Bronchial epithelial cell (primary cell): ENCODE data around the gene FAIM2. TPM values are rescaled to one million over a fixed set of nuclear protein-coding genes. Genes with fewer than 3 reads are reported as not detected.
"Not testable (repeated sequence)": the region's sequence is repeated elsewhere in the genome, so short reads cannot be mapped to it uniquely, and the experiment has no call there.

Experiments
- DNase-seq: peaks from one replicate; pipeline ENCODE4 v3.0.0-alpha.2; 2010; ENCODE audit warnings: low read depth
- FAIRE-seq: peaks from 2 replicates; lab custom pipeline; 2011; peaks lifted over from hg19 to GRCh38; lab: Jason Lieb, UNC
- H3K27me3 ChIP-seq: 2 replicates; pipeline ENCODE4 v1.5.1; 2011; ENCODE audit warnings: low read length; ENCODE audit not compliant: control insufficient read depth, insufficient read depth
- H3K36me3 ChIP-seq: 2 replicates; pipeline ENCODE4 v1.5.1; 2011; ENCODE audit warnings: low read length; ENCODE audit not compliant: control insufficient read depth, insufficient read depth
- H3K4me3 ChIP-seq: 2 replicates; pipeline ENCODE4 v1.5.1; 2011; ENCODE audit warnings: mild to moderate bottlenecking, low read depth, low read length, control low read depth
- total RNA-seq: library from RNA; depleted of rRNA; stranded (reverse); fragments of >200 nt; gene quantifications from 2 replicates; pipeline ENCODE4 v1.2.1, GENCODE V29; 2014
- TF ChIP-seq, protein P1 (sequence below): IDR thresholded peaks from 2 replicates; pipeline ENCODE4 v1.5.1; 2011; ENCODE audit warnings: mild to moderate bottlenecking, moderate library complexity, low read length, control low read depth, inconsistent platforms; ENCODE audit not compliant: insufficient read depth, severe bottlenecking

FAIM2 gene
- total RNA-seq, 1 donor from 2014 or later: 0.53 TPM

DNA sequence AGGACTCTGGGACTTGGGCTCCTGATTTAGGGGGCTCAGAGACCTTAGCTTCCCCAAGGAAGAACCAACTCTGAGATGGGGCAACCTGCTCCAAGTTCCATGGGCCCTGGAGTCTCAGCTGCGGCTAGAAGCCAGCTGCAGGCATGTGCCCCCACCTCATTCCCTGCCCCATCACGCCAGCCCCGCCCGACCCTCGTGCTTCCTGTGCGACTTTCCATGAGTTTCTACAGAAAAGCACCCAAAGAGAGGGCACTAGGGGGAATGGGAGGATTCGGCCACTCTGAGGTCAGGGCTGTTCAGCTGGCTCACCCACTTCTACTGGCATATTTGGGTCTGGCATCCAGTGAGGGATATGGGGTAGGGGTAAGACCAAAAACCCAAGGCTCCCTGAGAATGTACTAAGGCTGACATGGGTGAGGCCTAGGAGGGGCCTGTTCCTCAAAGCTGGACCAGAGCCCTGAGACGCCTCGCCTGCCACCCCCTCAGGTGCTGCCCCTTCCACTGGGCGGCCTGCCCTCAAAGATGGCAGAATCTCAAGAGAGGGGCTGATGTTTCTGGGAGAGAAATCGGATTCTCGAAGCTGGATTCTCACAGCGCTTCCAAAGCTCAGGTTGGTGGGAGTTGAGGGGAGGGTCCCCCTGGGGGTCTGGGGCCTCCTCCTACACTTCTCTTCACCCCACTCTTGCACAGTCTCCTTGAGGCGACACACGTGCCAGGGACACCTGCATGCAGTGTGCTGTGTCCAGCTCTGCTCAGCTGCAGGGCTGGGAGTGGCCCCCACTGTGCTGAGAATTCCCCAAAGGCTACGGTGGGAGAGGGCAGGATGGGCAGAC is 22.1 kb downstream of the FAIM2 start:
- no peak overlapping the region for H3K4me3 ChIP-seq
- DNase-seq (no peak), FAIRE-seq (no peak)
- peaks cover 14% of the 10 kb centered on the region for H3K27me3 ChIP-seq
- H3K36me3 ChIP-seq: no peaks in the 10 kb centered on the region
- TF ChIP-seq, protein P1, sequence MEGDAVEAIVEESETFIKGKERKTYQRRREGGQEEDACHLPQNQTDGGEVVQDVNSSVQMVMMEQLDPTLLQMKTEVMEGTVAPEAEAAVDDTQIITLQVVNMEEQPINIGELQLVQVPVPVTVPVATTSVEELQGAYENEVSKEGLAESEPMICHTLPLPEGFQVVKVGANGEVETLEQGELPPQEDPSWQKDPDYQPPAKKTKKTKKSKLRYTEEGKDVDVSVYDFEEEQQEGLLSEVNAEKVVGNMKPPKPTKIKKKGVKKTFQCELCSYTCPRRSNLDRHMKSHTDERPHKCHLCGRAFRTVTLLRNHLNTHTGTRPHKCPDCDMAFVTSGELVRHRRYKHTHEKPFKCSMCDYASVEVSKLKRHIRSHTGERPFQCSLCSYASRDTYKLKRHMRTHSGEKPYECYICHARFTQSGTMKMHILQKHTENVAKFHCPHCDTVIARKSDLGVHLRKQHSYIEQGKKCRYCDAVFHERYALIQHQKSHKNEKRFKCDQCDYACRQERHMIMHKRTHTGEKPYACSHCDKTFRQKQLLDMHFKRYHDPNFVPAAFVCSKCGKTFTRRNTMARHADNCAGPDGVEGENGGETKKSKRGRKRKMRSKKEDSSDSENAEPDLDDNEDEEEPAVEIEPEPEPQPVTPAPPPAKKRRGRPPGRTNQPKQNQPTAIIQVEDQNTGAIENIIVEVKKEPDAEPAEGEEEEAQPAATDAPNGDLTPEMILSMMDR: no peak

DNA sequence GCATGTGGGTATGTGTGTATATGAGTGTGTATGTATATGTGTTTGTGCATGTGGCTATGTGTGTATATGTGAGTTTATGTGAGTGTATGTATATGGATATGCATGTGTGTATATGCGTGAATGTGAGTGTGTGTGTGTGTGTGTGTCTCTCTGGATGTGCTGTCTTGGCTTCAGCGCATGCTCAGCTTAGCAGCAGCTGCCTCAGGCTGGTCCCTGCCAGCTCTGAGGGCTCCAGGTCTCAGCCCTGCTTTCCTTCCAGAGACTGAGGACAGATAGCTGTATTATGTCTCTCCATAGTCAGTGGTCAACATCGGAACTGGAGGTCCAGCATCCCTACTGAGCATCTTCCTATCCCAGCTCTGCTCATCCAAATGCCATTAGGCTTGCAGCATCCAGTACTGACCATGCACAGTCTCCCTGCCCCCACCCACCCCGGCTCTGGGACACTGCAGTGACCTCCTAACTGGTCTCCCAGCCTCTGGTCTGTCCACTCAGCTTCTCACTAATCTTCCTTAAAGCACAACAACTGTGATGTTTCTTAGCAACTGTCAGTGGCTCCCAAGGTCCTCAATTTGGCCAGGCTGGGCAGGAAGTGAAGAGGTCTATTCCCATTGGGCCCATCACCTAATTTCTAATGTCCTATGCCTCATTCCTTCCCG is 22.8 kb downstream of the FAIM2 start:
- peaks cover 11% of the 10 kb centered on the region for H3K27me3 ChIP-seq
- H3K4me3 ChIP-seq: no peak overlapping the region
- H3K36me3 ChIP-seq: no peaks in the 10 kb centered on the region
- TF ChIP-seq, protein P1: no peak
- no peak for DNase-seq
- no peak for FAIRE-seq

DNA sequence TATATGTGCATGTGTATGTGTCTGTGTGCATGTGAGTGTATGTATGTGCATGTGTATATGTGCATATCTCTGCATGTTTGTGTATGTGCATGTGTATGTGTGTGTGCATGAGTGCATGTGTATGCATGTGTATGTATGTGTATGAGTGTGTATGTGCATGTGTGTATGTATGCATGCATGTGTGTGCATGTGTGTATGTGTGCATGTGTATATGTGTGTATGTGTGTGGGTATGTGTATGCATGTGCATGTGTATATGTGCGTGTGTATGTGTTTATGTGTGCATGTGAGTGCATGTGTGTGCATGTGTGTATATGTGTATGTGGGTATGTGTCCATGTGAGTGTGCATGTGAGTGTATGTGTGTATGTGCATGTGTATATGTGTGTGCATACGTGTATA is 24.6 kb downstream of the FAIM2 start:
- not testable (repeated sequence) for H3K4me3 ChIP-seq, H3K27me3 ChIP-seq, FAIRE-seq, H3K36me3 ChIP-seq, DNase-seq

DNA sequence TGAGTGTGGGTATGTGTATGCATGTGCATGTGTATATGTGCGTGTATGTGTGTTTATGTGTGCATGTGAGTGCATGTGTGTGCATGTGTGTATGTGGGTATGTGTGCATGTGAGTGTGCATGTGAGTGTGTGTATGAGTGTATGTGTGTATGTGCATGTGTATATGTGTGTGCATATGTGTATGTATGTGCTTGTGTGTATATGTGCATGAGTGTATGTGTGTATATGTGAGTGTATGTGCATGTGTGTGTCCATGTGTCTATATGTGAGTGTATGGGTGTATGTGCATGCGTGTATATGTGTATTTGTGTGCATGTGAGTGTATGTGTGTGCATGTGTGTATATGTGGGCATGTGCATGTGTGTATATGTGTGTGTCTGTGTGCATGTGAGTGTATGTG is 25.7 kb downstream of the FAIM2 start:
- H3K4me3 ChIP-seq: no peak overlapping the region
- H3K36me3 ChIP-seq: no peaks in the 10 kb centered on the region
- DNase-seq: no peak
- no peak for FAIRE-seq
- no peaks in the 10 kb centered on the region for H3K27me3 ChIP-seq
- TF ChIP-seq, protein P1: no peak

DNA sequence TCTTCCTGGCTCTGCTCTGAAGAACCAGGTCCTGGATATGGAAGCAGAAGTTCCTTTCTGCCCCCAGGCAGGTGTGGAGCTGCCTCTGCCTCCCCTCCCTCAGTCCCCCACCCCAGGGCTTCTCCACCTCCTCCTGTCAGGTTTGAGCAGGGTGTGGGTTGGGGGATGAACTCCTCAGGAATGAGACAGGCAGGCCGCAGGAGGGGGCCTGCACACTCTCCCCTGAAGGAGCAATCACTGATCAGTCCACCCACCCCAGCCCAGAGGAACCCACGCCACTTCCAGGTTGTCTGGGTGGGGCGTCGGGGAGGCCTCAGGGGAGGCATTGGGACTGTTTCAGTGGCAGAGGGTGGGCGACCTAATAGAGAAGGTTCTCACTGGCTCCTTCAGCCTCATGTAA is 26.6 kb downstream of the FAIM2 start:
- FAIRE-seq: no peak
- no peak for DNase-seq

DNA sequence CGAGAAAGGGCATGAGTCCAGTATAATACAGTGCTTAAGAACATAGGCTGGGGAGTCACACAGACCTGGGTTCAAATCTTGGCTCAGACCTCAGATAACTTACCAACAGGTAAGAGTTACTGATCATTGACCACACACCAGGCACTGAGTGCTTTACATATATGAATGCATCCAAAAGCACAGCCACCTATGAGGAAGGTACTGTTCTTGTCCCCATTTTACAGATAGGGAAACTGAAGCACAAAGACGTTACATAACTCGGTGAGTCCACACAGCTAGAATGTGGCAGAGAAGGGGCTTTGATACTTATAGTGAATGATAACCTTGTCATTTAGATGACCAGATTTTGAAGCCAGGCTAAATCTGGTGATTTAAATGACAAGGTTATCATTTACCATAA is 27.6 kb downstream of the FAIM2 start:
- no peaks in the 10 kb centered on the region for H3K36me3 ChIP-seq
- TF ChIP-seq, protein P1: no peak
- FAIRE-seq (no peak), DNase-seq (no peak)
- no peak overlapping the region for H3K4me3 ChIP-seq
- H3K27me3 ChIP-seq: no peaks in the 10 kb centered on the region

More for the DNA sequence above, 26.6 kb downstream of the FAIM2 start:
- TF ChIP-seq, protein P1: no peak
- Histone ChIP-seq H3K4me3 (no peak overlapping the region), H3K36me3 (no peaks in the 10 kb centered on the region), H3K27me3 (no peaks in the 10 kb centered on the region)
